Upper lobe of left lung (tissue), 4 donors: ENCODE measurements around the gene ERG.

Source experiments
- POLR2A ChIP-seq, 4 donors: fragments of 450-650 bp; IDR thresholded peaks; one replicate each; pipeline ENCODE4 v1.5.1; 2016 to 2017; ENCODE audit warnings: antibody characterized with exemption in 4 of 4, mild to moderate bottlenecking in 2 of 4
- POLR2AphosphoS5 ChIP-seq, 2 donors: sonication (generic); formaldehyde crosslinking; IDR thresholded peaks; one replicate each; pipeline ENCODE4 v1.5.1; 2017; ENCODE audit warnings: antibody characterized with exemption in 2 of 2
- TF ChIP-seq, protein P1 (sequence below), 6 experiments: fragments of 450-650 bp in 4 of 6; fragments of 200-600 bp in 2 of 6; sonication (generic) in 2 of 6; IDR thresholded peaks; one replicate each; pipeline ENCODE4 v1.5.1; 2016 to 2019; ENCODE audit warnings: antibody characterized with exemption in 6 of 6

DNA sequence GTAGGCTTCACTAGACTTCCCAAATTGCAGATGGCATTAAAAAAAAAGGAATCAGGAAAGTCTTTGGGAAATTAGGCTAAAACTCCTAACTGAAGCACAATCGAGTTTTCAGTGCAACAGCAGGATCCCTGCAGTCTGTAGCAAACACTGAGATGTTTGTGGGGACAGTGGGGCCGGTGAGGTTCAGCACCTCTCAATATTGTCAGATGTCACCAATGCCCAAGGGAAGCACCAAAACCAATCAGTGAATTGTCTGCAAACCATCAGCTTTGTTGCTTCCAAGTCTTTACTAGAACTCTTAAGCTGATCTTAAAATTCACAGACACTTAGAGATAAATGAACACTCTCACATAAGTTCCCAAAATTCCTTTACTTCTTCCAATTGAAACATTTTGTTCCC lies 2.6 kb downstream of the ERG start:
- TF ChIP-seq, protein P1, sequence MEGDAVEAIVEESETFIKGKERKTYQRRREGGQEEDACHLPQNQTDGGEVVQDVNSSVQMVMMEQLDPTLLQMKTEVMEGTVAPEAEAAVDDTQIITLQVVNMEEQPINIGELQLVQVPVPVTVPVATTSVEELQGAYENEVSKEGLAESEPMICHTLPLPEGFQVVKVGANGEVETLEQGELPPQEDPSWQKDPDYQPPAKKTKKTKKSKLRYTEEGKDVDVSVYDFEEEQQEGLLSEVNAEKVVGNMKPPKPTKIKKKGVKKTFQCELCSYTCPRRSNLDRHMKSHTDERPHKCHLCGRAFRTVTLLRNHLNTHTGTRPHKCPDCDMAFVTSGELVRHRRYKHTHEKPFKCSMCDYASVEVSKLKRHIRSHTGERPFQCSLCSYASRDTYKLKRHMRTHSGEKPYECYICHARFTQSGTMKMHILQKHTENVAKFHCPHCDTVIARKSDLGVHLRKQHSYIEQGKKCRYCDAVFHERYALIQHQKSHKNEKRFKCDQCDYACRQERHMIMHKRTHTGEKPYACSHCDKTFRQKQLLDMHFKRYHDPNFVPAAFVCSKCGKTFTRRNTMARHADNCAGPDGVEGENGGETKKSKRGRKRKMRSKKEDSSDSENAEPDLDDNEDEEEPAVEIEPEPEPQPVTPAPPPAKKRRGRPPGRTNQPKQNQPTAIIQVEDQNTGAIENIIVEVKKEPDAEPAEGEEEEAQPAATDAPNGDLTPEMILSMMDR (IDR thresholded peaks at IDR 0.05), result no peak
- TF ChIP-seq POLR2A (IDR thresholded peaks at IDR 0.05) (no peak), POLR2AphosphoS5 (IDR thresholded peaks at IDR 0.05) (no peak)
